Psoas muscle (tissue), 8 donors: ENCODE data around the gene CTNNAL1. TPM values are rescaled to one million over a fixed set of nuclear protein-coding genes. Genes with fewer than 3 reads are reported as not detected.

Source experiments
- ATAC-seq, 4 donors: fragments of 200-7000 bp; cut with Tn5 transposase; one replicate each; pipeline ENCODE4 v1.9.1; 2020; ENCODE audit warnings: moderate library complexity in 3 of 4, mild to moderate bottlenecking in 2 of 4
- DNase-seq, 2 donors: peaks; one replicate each; pipeline ENCODE4 v3.0.0-alpha.2; 2020
- H3K27ac ChIP-seq: fragments of 200-600 bp; one replicate; pipeline ENCODE4 v1.8.0; 2022
- H3K27me3 ChIP-seq, 3 donors: fragments of 200-600 bp in 1 of 3; one replicate each; pipeline versions ENCODE4 v1.6.1 to v1.8.0; 2013 to 2022; ENCODE audit warnings: low read length in 2 of 3, mild to moderate bottlenecking in 2 of 3, moderate library complexity in 1 of 3; ENCODE audit not compliant: insufficient read depth in 3 of 3
- H3K36me3 ChIP-seq, 2 donors: fragments of 200-600 bp in 1 of 2; one replicate each; pipeline versions ENCODE4 v1.6.1 to v1.8.0; 2013 to 2022; ENCODE audit warnings: low read depth in 1 of 2, mild to moderate bottlenecking in 1 of 2, moderate library complexity in 1 of 2; ENCODE audit not compliant: insufficient read depth in 1 of 2
- H3K4me1 ChIP-seq: fragments of 200-600 bp; one replicate; pipeline ENCODE4 v1.8.0; 2022
- H3K4me3 ChIP-seq: fragments of 200-600 bp; one replicate; pipeline ENCODE4 v1.8.0; 2022; ENCODE audit warnings: mild to moderate bottlenecking
- H3K9me3 ChIP-seq: fragments of 200-600 bp; one replicate; pipeline ENCODE4 v1.8.0; 2022
- CTCF ChIP-seq: fragments of 200-600 bp; IDR thresholded peaks from one replicate; pipeline ENCODE4 v1.8.0; 2022; ENCODE audit warnings: antibody characterized with exemption
- WGBS, 3 donors: extraction: QIAGEN DNeasy Blood & Tissue Kit; methylation state at CpG; one replicate each; pipeline versions ENCODE4 v1.1.6 to v1.1.7; 2013; 5-methylcytosine and 5-hydroxymethylcytosine counted together
- intact Hi-C, 2 donors: fragments of 100-400 bp; cut with DNase I; formaldehyde crosslinking; loops; one replicate each; pipeline versions ENCODE4 v1.11.0 to v1.14.2; 2022
- polyA plus RNA-seq, 3 donors: library from polyadenylated mRNA; stranded (reverse); fragments of 200-250 nt; gene quantifications; one replicate each; pipeline ENCODE4 v1.2.3, GENCODE V29; 2013
- total RNA-seq, 4 donors: library from RNA; stranded (reverse); fragmentation: NEBNext Ultra II Directional in 2 of 4; extraction: Animal tissue kit (Norgen Biotek cat#: 25700) in 2 of 4; gene quantifications; one replicate each; pipeline versions ENCODE4 v1.2.1 to v1.2.4, GENCODE V29; 2021 to 2023
- donor health status: healthy with polysubstance abuse.
- donor health status: DM: no; HTN: no; CAD: no; lungs with moderate emphysema.
- donor health status: Bipolar disorder and iron deficiency.
- donor health status: healthy.
- donor health status: DM: yes; HTN: yes; CAD: no.
- donor health status: DM: no; HTN: no; CAD: no.
- donor health status: DM: no; HTN: no; CAD: no.
- donor health status: DM: yes; HTN: yes; CAD: no.

The CTNNAL1 gene
- total and polyA plus RNA-seq, 7 donors, result 14.1 to 49.4 (median 35.2) TPM

GRCh38 chr9:109020581-109021511, 7.5 kb upstream of the CTNNAL1 start:
- intact Hi-C loops, result no loop called here
- Histone ChIP-seq H3K36me3 (peaks cover 0 to 11% of the 10 kb centered on the region in 2 donors), H3K4me1 (peaks cover 21% of the 10 kb centered on the region), H3K4me3 (no peak overlapping the region), H3K27me3 (no peaks in the 10 kb centered on the region), H3K9me3 (no peaks in the 10 kb centered on the region), H3K27ac (no peak overlapping the region)
- no peak for TF ChIP-seq CTCF
- no peak for DNase-seq
- peak in 2 of 4 donors; percentile 54 to 69 for ATAC-seq
- WGBS, 3 donors, result 83 to 89% (median 86%) methylated on average over 6 of the region's 6 CpGs

GRCh38 chr9:109020113-109020512, 6.8 kb upstream of the CTNNAL1 start:
- TF ChIP-seq CTCF, result no peak
- intact Hi-C loops, result no loop called here
- H3K4me1 ChIP-seq, result peaks cover 21% of the 10 kb centered on the region
- H3K27me3 ChIP-seq, result no peaks in the 10 kb centered on the region
- 93 to 94% (median 93%) methylated on average over 3 of the region's 3 CpGs for WGBS, 3 donors
- ATAC-seq (no peak), DNase-seq (no peak)
- no peak overlapping the region for H3K27ac ChIP-seq
- no peak overlapping the region for H3K4me3 ChIP-seq
- no peaks in the 10 kb centered on the region for H3K9me3 ChIP-seq
- H3K36me3 ChIP-seq, result peaks cover 0 to 11% of the 10 kb centered on the region in 2 donors

GRCh38 chr9:109019420-109019819, 6.1 kb upstream of the CTNNAL1 start:
- Histone ChIP-seq H3K9me3 (no peaks in the 10 kb centered on the region), H3K27ac (no peak overlapping the region), H3K4me1 (peaks cover 23% of the 10 kb centered on the region), H3K4me3 (no peak overlapping the region), H3K27me3 (no peaks in the 10 kb centered on the region), H3K36me3 (peaks cover 0 to 11% of the 10 kb centered on the region in 2 donors)
- DNase-seq (no peak), ATAC-seq (no peak)
- intact Hi-C loops, result no loop called here
- WGBS, 3 donors, result 71 to 81% (median 77%) methylated on average over 3 of the region's 3 CpGs
- TF ChIP-seq CTCF, result no peak

- intact Hi-C loops, result no loop called here
- no peak overlapping the region for H3K4me3 ChIP-seq
- peaks cover 23% of the 10 kb centered on the region for H3K4me1 ChIP-seq
- WGBS, 3 donors, result 80 to 85% (median 82%) methylated on average over 6 of the region's 6 CpGs
- no peak overlapping the region for H3K27ac ChIP-seq
- H3K27me3 ChIP-seq, result no peaks in the 10 kb centered on the region
- H3K36me3 ChIP-seq, result peaks cover 0 to 11% of the 10 kb centered on the region in 2 donors
- ATAC-seq (no peak), DNase-seq (no peak)
- TF ChIP-seq CTCF, result no peak
- H3K9me3 ChIP-seq, result no peaks in the 10 kb centered on the region
These were observed 4.2 kb upstream of the CTNNAL1 start for GRCh38 chr9:109017493-109017892.
